ENCODE results near the gene SYTL3. TPM values are rescaled to one million over a fixed set of nuclear protein-coding genes. Genes with fewer than 3 reads are reported as not detected.
A peak's percentile ranks its signal among the peaks of the same experiment; 100 is the strongest.

SYTL3 gene
- total RNA-seq, 4 donors from 2014 or later: 2.4 to 6.4 (median 2.9) TPM

GRCh38 chr6:158714706-158715105, 64.9 kb downstream of the SYTL3 start:
- TF ChIP-seq POLR2AphosphoS5 (IDR thresholded peaks at IDR 0.05) (no peak), CTCF (IDR thresholded peaks at IDR 0.05) (no peak), POLR2A (IDR thresholded peaks at IDR 0.05) (no peak), EP300 (IDR thresholded peaks at IDR 0.05; ENCODE audit: low read depth) (no peak)
- peak overlapping the region in 1 of 4 donors; percentile 65 for H3K27ac ChIP-seq
- H3K36me3 ChIP-seq: no peaks in the 10 kb centered on the region
- WGBS, 2 donors (ENCODE audit: low coverage in 1 of 2): 80 to 95% methylated on average over 4 to 8 of the region's 8 CpGs
- no peak for DNase-seq
- no peaks in the 10 kb centered on the region for H3K9me3 ChIP-seq
- H3K27me3 ChIP-seq: no peaks in the 10 kb centered on the region
- intact Hi-C loops (cut with DNase I; ENCODE audit: low total_unique reads): no loop called here
- in situ Hi-C loops (cut with MboI; ENCODE audit: low pct_ligation_motif_present in 1 of 4, low pct_unique_long_range_greater_than_20kb in 1 of 4, low sequenced_read_pairs in 3 of 4): loop anchor here in 2 of 4 donors (25.0 kb wide), 2 partner anchors 398 to 423 kb away; no protein-coding TSS in a partner anchor
- H3K4me3 ChIP-seq: no peak overlapping the region
- peaks cover 0 to 23% (median 6%) of the 10 kb centered on the region in 4 donors for H3K4me1 ChIP-seq

GRCh38 chr6:158715330-158716311, 65.8 kb downstream of the SYTL3 start:
- Histone ChIP-seq H3K27ac (peak overlapping the region; percentile 48 to 69 (median 58)), H3K4me1 (peaks cover 0 to 25% (median 6%) of the 10 kb centered on the region in 4 donors), H3K36me3 (no peaks in the 10 kb centered on the region), H3K4me3 (no peak overlapping the region), H3K9me3 (no peaks in the 10 kb centered on the region), H3K27me3 (no peaks in the 10 kb centered on the region)
- 22 to 64% methylated on average over 2 to 16 of the region's 16 CpGs for WGBS, 2 donors (ENCODE audit: low coverage in 1 of 2)
- intact Hi-C loops (cut with DNase I; ENCODE audit: low total_unique reads) (no loop called here), in situ Hi-C loops (cut with MboI; ENCODE audit: low pct_ligation_motif_present in 1 of 4, low pct_unique_long_range_greater_than_20kb in 1 of 4, low sequenced_read_pairs in 3 of 4) (loop anchor here in 2 of 4 donors (25.0 kb wide), 2 partner anchors 397 to 422 kb away; no protein-coding TSS in a partner anchor)
- TF ChIP-seq EP300 (IDR thresholded peaks at IDR 0.05; ENCODE audit: low read depth): no peak
- no peak for TF ChIP-seq CTCF (IDR thresholded peaks at IDR 0.05)
- no peak for TF ChIP-seq POLR2A (IDR thresholded peaks at IDR 0.05)
- peak; percentile 64 for DNase-seq

GRCh38 chr6:158717341-158718330, 67.8 kb downstream of the SYTL3 start:
- WGBS, 2 donors (ENCODE audit: low coverage in 1 of 2): 79 to 93% methylated on average over 5 to 16 of the region's 16 CpGs
- peaks cover 0 to 28% (median 6%) of the 10 kb centered on the region in 4 donors for H3K4me1 ChIP-seq
- H3K27ac ChIP-seq: peak overlapping the region; percentile 3 to 49 (median 40)
- no peaks in the 10 kb centered on the region for H3K27me3 ChIP-seq
- in situ Hi-C loops (cut with MboI; ENCODE audit: low pct_ligation_motif_present in 1 of 4, low pct_unique_long_range_greater_than_20kb in 1 of 4, low sequenced_read_pairs in 3 of 4): loop anchor here in 2 of 4 donors (25.0 kb wide), 2 partner anchors 395 to 420 kb away; no protein-coding TSS in a partner anchor
- TF ChIP-seq POLR2AphosphoS5 (IDR thresholded peaks at IDR 0.05) (no peak), POLR2A (IDR thresholded peaks at IDR 0.05) (no peak), EP300 (IDR thresholded peaks at IDR 0.05; ENCODE audit: low read depth) (no peak), CTCF (IDR thresholded peaks at IDR 0.05) (no peak)
- no peaks in the 10 kb centered on the region for H3K9me3 ChIP-seq
- intact Hi-C loops (cut with DNase I; ENCODE audit: low total_unique reads): no loop called here
- DNase-seq: no peak
- no peak overlapping the region for H3K4me3 ChIP-seq
- no peaks in the 10 kb centered on the region for H3K36me3 ChIP-seq
